Measurements from ENCODE around the gene UFD1.

GRCh38 chr22:19501897-19502447 is 23.0 kb upstream of the UFD1 start:
- TF ChIP-seq TAF1 (IDR thresholded peaks at IDR 0.05; ENCODE audit: borderline replicate concordance, insufficient read depth, low read length) (no peak), POLR2AphosphoS5 (IDR thresholded peaks at IDR 0.05; ENCODE audit: low read depth, low read length) (no peak), SIN3A (IDR thresholded peaks at IDR 0.05; ENCODE audit: borderline replicate concordance, insufficient read depth, low read length) (no peak), FOXP2 (optimal IDR thresholded peaks at IDR 0.05; ENCODE audit: borderline replicate concordance, extremely low read depth, extremely low read length, insufficient read depth) (no peak)
- TF ChIP-seq, protein P1, sequence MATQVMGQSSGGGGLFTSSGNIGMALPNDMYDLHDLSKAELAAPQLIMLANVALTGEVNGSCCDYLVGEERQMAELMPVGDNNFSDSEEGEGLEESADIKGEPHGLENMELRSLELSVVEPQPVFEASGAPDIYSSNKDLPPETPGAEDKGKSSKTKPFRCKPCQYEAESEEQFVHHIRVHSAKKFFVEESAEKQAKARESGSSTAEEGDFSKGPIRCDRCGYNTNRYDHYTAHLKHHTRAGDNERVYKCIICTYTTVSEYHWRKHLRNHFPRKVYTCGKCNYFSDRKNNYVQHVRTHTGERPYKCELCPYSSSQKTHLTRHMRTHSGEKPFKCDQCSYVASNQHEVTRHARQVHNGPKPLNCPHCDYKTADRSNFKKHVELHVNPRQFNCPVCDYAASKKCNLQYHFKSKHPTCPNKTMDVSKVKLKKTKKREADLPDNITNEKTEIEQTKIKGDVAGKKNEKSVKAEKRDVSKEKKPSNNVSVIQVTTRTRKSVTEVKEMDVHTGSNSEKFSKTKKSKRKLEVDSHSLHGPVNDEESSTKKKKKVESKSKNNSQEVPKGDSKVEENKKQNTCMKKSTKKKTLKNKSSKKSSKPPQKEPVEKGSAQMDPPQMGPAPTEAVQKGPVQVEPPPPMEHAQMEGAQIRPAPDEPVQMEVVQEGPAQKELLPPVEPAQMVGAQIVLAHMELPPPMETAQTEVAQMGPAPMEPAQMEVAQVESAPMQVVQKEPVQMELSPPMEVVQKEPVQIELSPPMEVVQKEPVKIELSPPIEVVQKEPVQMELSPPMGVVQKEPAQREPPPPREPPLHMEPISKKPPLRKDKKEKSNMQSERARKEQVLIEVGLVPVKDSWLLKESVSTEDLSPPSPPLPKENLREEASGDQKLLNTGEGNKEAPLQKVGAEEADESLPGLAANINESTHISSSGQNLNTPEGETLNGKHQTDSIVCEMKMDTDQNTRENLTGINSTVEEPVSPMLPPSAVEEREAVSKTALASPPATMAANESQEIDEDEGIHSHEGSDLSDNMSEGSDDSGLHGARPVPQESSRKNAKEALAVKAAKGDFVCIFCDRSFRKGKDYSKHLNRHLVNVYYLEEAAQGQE (IDR thresholded peaks at IDR 0.05; ENCODE audit: insufficient read depth in 1 of 2, low read depth in 2 of 2, low read length in 2 of 2): no peak
